ENCODE measurements around the gene CD4.

GRCh38 chr12:6824085-6824775 is 34.9 kb downstream of the CD4 start:
- TF ChIP-seq, protein P1, sequence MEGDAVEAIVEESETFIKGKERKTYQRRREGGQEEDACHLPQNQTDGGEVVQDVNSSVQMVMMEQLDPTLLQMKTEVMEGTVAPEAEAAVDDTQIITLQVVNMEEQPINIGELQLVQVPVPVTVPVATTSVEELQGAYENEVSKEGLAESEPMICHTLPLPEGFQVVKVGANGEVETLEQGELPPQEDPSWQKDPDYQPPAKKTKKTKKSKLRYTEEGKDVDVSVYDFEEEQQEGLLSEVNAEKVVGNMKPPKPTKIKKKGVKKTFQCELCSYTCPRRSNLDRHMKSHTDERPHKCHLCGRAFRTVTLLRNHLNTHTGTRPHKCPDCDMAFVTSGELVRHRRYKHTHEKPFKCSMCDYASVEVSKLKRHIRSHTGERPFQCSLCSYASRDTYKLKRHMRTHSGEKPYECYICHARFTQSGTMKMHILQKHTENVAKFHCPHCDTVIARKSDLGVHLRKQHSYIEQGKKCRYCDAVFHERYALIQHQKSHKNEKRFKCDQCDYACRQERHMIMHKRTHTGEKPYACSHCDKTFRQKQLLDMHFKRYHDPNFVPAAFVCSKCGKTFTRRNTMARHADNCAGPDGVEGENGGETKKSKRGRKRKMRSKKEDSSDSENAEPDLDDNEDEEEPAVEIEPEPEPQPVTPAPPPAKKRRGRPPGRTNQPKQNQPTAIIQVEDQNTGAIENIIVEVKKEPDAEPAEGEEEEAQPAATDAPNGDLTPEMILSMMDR (IDR thresholded peaks at IDR 0.05) = no peak
- no peak for TF ChIP-seq EP300 (IDR thresholded peaks at IDR 0.05; ENCODE audit: low read depth)
- TF ChIP-seq POLR2A (IDR thresholded peaks at IDR 0.05) = no peak
